Measurements from ENCODE around the gene CCDC40.

GRCh38 chr17:80115159-80115558 is 78.7 kb downstream of the CCDC40 start:
- TF ChIP-seq CTCF (IDR thresholded peaks at IDR 0.05) (no peak), POLR2A (IDR thresholded peaks at IDR 0.05) (no peak)

Data from body of pancreas (tissue), 4 donors.